ENCODE results near the gene TPCN2. TPM values are rescaled to one million over a fixed set of nuclear protein-coding genes. Genes with fewer than 3 reads are reported as not detected.

Gene TPCN2
- total RNA-seq, 1 experiment from 2014 or later = 15.2 TPM

- ChIA-PET RAD21 (ENCODE audit: low non-redundant PET in 1 of 2, low total read pairs in 2 of 2, uncharacterized antibody in 2 of 2, unreplicated experiment in 2 of 2) (no interaction called here), POLR2A (no interaction called here), CTCF (no interaction called here)
- Histone ChIP-seq H4K20me1 (ENCODE audit: insufficient read depth) (no peaks in the 10 kb centered on the region), H3K4me3 (replicated peaks in 1 of 2; ENCODE audit: low read depth in 1 of 2, low read length in 2 of 2) (no peak overlapping the region), H2AFZ (ENCODE audit: low read depth, low read length, poor library complexity, severe bottlenecking) (no peak overlapping the region), H3K27me3 (ENCODE audit: insufficient read depth, low read length) (no peaks in the 10 kb centered on the region), H3K4me1 (ENCODE audit: control insufficient read depth in 1 of 2, insufficient read depth in 2 of 2, low read length in 2 of 2) (peaks cover 31 to 44% of the 10 kb centered on the region in 2 experiments), H3K79me2 (ENCODE audit: insufficient read depth, low read length) (no peaks in the 10 kb centered on the region), H3K9me2 (ENCODE audit: insufficient read depth) (no peaks in the 10 kb centered on the region), H3K4me2 (ENCODE audit: low read length) (no peak overlapping the region), H3K36me3 (ENCODE audit: control insufficient read depth in 1 of 2, insufficient read depth in 2 of 2, low read length in 2 of 2) (no peaks in the 10 kb centered on the region), H3K9ac (ENCODE audit: low read length) (no peak overlapping the region), H3K9me3 (ENCODE audit: control insufficient read depth in 1 of 2, insufficient read depth in 1 of 2, low read depth in 1 of 2, low read length in 2 of 2) (no peaks in the 10 kb centered on the region), H3K27ac (ENCODE audit: low read depth, low read length) (no peak overlapping the region; the same call in 1 of the 2 replicates)
- no peak for DNase-seq (ENCODE audit: low read depth, low spot score)
- intact Hi-C loops (cut with micrococcal nuclease) = no loop called here
- no TSS peak for BruUV-seq (replicated peaks)
- TF ChIP-seq JUND (IDR thresholded peaks at IDR 0.05) = no peak
- TF ChIP-seq CEBPB (IDR thresholded peaks at IDR 0.05; ENCODE audit: low read depth) = no peak
- TF ChIP-seq RAD21 (IDR thresholded peaks at IDR 0.05; ENCODE audit: low read depth) = no peak
- no peak for ATAC-seq
These were observed 42.9 kb upstream of the TPCN2 start for GRCh38 chr11:69005631-69006368.

GRCh38 chr11:69006816-69007215 lies 41.9 kb upstream of the TPCN2 start:
- intact Hi-C loops (cut with micrococcal nuclease) = no loop called here
- POLR2A ChIA-PET = no interaction called here
- RAD21 ChIA-PET (ENCODE audit: low non-redundant PET in 1 of 2, low total read pairs in 2 of 2, uncharacterized antibody in 2 of 2, unreplicated experiment in 2 of 2) = no interaction called here
- no peak for TF ChIP-seq CEBPB (IDR thresholded peaks at IDR 0.05; ENCODE audit: low read depth)
- no peak for TF ChIP-seq SIN3A (IDR thresholded peaks at IDR 0.05; ENCODE audit: low read depth)
- Histone ChIP-seq H3K9ac (ENCODE audit: low read length) (no peak overlapping the region), H3K9me2 (ENCODE audit: insufficient read depth) (no peaks in the 10 kb centered on the region), H3K4me1 (ENCODE audit: control insufficient read depth in 1 of 2, insufficient read depth in 2 of 2, low read length in 2 of 2) (peaks cover 38 to 50% of the 10 kb centered on the region in 2 experiments), H3K4me2 (ENCODE audit: low read length) (no peak overlapping the region), H4K20me1 (ENCODE audit: insufficient read depth) (no peaks in the 10 kb centered on the region), H3K27ac (ENCODE audit: low read depth, low read length) (no peak overlapping the region), H3K4me3 (replicated peaks in 1 of 2; ENCODE audit: low read depth in 1 of 2, low read length in 2 of 2) (no peak overlapping the region), H3K79me2 (ENCODE audit: insufficient read depth, low read length) (no peaks in the 10 kb centered on the region), H3K36me3 (ENCODE audit: control insufficient read depth in 1 of 2, insufficient read depth in 2 of 2, low read length in 2 of 2) (no peaks in the 10 kb centered on the region), H3K9me3 (ENCODE audit: control insufficient read depth in 1 of 2, insufficient read depth in 1 of 2, low read depth in 1 of 2, low read length in 2 of 2) (no peaks in the 10 kb centered on the region), H2AFZ (ENCODE audit: low read depth, low read length, poor library complexity, severe bottlenecking) (no peak overlapping the region), H3K27me3 (ENCODE audit: insufficient read depth, low read length) (no peaks in the 10 kb centered on the region)
- BruUV-seq (replicated peaks) = no TSS peak
- CTCF ChIA-PET = no interaction called here
- ATAC-seq (no peak), DNase-seq (ENCODE audit: low read depth, low spot score) (no peak)
